Astrocyte (in vitro differentiated cells and primary cell): Measurements from ENCODE around the gene EYS. TPM values are rescaled to one million over a fixed set of nuclear protein-coding genes. Genes with fewer than 3 reads are reported as not detected.

ENCODE experiments used
- DNase-seq: peaks from one replicate; pipeline ENCODE4 v3.0.0-alpha.2; 2010; ENCODE audit warnings: low read depth
- FAIRE-seq: peaks from 2 replicates; lab custom pipeline; 2011; peaks lifted over from hg19 to GRCh38; lab: Jason Lieb, UNC
- H2AFZ ChIP-seq: 2 replicates; pipeline ENCODE4 v1.6.0; 2012; ENCODE audit warnings: low read depth, low read length, inconsistent platforms
- H3K27ac ChIP-seq: 2 replicates; pipeline ENCODE4 v1.5.1; 2011; ENCODE audit warnings: low read depth, low read length, inconsistent platforms
- H3K27me3 ChIP-seq: 2 replicates; pipeline ENCODE4 v1.6.0; 2011; ENCODE audit warnings: low read length, inconsistent platforms; ENCODE audit not compliant: insufficient read depth
- H3K36me3 ChIP-seq: 2 replicates; pipeline ENCODE4 v1.5.1; 2011; ENCODE audit warnings: low read length, inconsistent platforms; ENCODE audit not compliant: insufficient read depth
- H3K4me1 ChIP-seq: 2 replicates; pipeline ENCODE4 v1.5.1; 2011; ENCODE audit warnings: low read length, inconsistent platforms; ENCODE audit not compliant: insufficient read depth
- H3K4me2 ChIP-seq: 2 replicates; pipeline ENCODE4 v1.6.0; 2012; ENCODE audit warnings: low read length, inconsistent platforms
- H3K4me3 ChIP-seq: 2 replicates; pipeline ENCODE4 v1.5.1; 2011; ENCODE audit warnings: low read depth, mild to moderate bottlenecking, low read length, inconsistent platforms; ENCODE audit not compliant: insufficient read depth
- H3K79me2 ChIP-seq: 2 replicates; pipeline ENCODE4 v1.6.0; 2012; ENCODE audit warnings: mild to moderate bottlenecking, low read length, inconsistent platforms; ENCODE audit not compliant: insufficient read depth
- H3K9ac ChIP-seq: 2 replicates; pipeline ENCODE4 v1.6.0; 2012; ENCODE audit warnings: mild to moderate bottlenecking, low read length, inconsistent platforms
- H3K9me3 ChIP-seq: 2 replicates; pipeline ENCODE4 v1.5.1; 2012; ENCODE audit warnings: low read depth, mild to moderate bottlenecking, low read length, inconsistent platforms; ENCODE audit not compliant: insufficient read depth
- H4K20me1 ChIP-seq: 2 replicates; pipeline ENCODE4 v1.6.0; 2012; ENCODE audit warnings: low read length, inconsistent platforms; ENCODE audit not compliant: insufficient read depth
- H3K27ac Mint-ChIP-seq: one replicate; pipeline ENCODE4 v1.8.0; 2021; ENCODE audit warnings: mild to moderate bottlenecking, mixed read lengths; ENCODE audit not compliant: unreplicated experiment
- H3K27me3 Mint-ChIP-seq: one replicate; pipeline ENCODE4 v1.8.0; 2021; ENCODE audit warnings: low read depth, mixed read lengths; ENCODE audit not compliant: unreplicated experiment
- H3K36me3 Mint-ChIP-seq: one replicate; pipeline ENCODE4 v1.8.0; 2021; ENCODE audit warnings: low read depth, mixed read lengths; ENCODE audit not compliant: unreplicated experiment
- H3K4me1 Mint-ChIP-seq: one replicate; pipeline ENCODE4 v1.8.0; 2021; ENCODE audit warnings: low read depth, mixed read lengths; ENCODE audit not compliant: unreplicated experiment
- H3K4me3 Mint-ChIP-seq: one replicate; pipeline ENCODE4 v1.8.0; 2021; ENCODE audit warnings: mild to moderate bottlenecking, moderate library complexity, mixed read lengths; ENCODE audit not compliant: unreplicated experiment
- H3K9me3 Mint-ChIP-seq: one replicate; pipeline ENCODE4 v1.8.0; 2021; ENCODE audit warnings: mild to moderate bottlenecking, mixed read lengths; ENCODE audit not compliant: unreplicated experiment
- CTCF ChIP-seq: IDR thresholded peaks from 2 replicates; pipeline ENCODE4 v1.5.1; 2011; ENCODE audit warnings: low read depth, mild to moderate bottlenecking, inconsistent platforms, low read length, moderate library complexity; ENCODE audit not compliant: insufficient read depth
- EZH2 ChIP-seq: IDR thresholded peaks from 2 replicates; pipeline ENCODE4 v1.6.1; 2012; ENCODE audit warnings: mild to moderate bottlenecking, low read length, inconsistent platforms; ENCODE audit not compliant: insufficient read depth
- total RNA-seq: library from RNA; stranded (reverse); gene quantifications from 2 replicates; pipeline ENCODE4 v1.2.1, GENCODE V29; 2021

Gene EYS
- total RNA-seq, 1 donor from 2014 or later = 0.16 TPM

DNA sequence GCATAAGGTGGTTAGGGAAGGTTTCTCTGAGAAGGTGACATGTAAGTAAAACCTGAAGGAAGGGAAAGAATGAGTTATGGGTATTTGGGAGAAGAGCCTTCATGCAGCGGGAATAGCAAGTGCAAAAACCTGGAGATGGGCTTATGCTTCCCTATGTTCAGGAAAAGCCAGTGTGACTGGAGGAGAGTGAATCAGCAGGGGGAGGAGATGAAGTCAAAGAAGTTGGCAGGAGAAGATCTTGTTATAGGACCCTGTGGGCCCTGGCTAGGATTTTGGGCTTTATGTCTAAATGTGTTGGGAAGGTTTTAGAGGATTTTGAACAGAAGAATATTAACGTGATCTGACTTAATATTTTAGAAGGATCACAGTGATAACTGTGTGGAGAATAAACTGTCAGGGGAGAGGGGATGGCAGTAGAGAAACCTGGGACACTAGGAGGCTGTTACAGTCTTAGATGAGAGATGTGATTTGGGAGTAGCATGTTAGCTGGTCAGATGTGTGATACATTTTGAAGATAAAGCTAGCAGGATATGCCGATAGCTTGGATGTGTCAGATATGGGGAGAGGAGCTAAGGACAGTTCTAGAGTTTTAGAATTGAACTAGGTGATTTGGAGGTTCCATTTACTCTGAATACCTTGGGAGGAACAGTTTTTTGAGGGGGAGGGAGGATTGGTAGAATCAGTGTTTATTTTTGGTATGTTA lies 2030.5 kb downstream of the EYS start:
- FAIRE-seq (no peak), DNase-seq (no peak)
- Histone ChIP-seq H3K9ac (no peak overlapping the region), H4K20me1 (peaks cover 62% of the 10 kb centered on the region), H3K9me3 (no peaks in the 10 kb centered on the region), H3K4me3 (no peak overlapping the region), H3K36me3 (no peaks in the 10 kb centered on the region), H3K79me2 (peaks cover 87% of the 10 kb centered on the region), H3K4me2 (no peak overlapping the region), H3K27me3 (no peaks in the 10 kb centered on the region), H3K27ac (no peak overlapping the region), H2AFZ (no peak overlapping the region), H3K4me1 (no peaks in the 10 kb centered on the region)
- no peaks in the 10 kb centered on the region for H3K27me3 Mint-ChIP-seq
- H3K36me3 Mint-ChIP-seq = peaks cover 3% of the 10 kb centered on the region
- H3K4me1 Mint-ChIP-seq = no peaks in the 10 kb centered on the region
- H3K9me3 Mint-ChIP-seq = no peaks in the 10 kb centered on the region
- H3K4me3 Mint-ChIP-seq = no peak overlapping the region
- H3K27ac Mint-ChIP-seq = no peak overlapping the region
- TF ChIP-seq CTCF (no peak), EZH2 (no peak)

DNA sequence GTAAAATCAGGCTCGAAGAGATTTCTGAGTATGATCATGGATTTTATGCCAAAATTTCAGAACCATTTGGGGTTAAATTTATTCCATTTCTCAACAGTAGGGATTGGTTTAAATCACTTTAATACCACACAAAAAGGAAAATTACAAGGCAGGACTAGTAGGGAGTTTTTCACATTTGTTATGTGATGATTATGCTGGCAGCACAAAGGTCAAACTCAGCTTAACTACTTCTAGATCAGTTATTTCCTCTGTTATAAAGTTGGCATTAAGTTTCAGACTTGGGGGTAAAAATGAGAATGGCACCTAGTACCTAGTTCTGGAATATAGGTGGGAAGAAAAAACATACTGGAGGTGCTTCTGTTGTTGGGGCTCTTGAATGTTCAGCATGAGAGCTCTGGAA lies 2031.9 kb downstream of the EYS start:
- peaks cover 86% of the 10 kb centered on the region for H3K79me2 ChIP-seq

More for the DNA sequence above, 2031.9 kb downstream of the EYS start:
- no peak overlapping the region for H3K27ac ChIP-seq
- H3K9me3 Mint-ChIP-seq = no peaks in the 10 kb centered on the region
- no peak overlapping the region for H2AFZ ChIP-seq
- no peaks in the 10 kb centered on the region for H3K4me1 Mint-ChIP-seq
- no peak overlapping the region for H3K4me3 Mint-ChIP-seq
- no peaks in the 10 kb centered on the region for H3K36me3 Mint-ChIP-seq
- no peaks in the 10 kb centered on the region for H3K27me3 Mint-ChIP-seq
- peaks cover 63% of the 10 kb centered on the region for H4K20me1 ChIP-seq
- H3K27ac Mint-ChIP-seq = no peak overlapping the region
- FAIRE-seq = no peak
- H3K27me3 ChIP-seq = no peaks in the 10 kb centered on the region
- no peak overlapping the region for H3K9ac ChIP-seq
- no peak overlapping the region for H3K4me3 ChIP-seq
- no peaks in the 10 kb centered on the region for H3K4me1 ChIP-seq
- no peaks in the 10 kb centered on the region for H3K9me3 ChIP-seq
- no peak overlapping the region for H3K4me2 ChIP-seq
- no peak for DNase-seq
- no peaks in the 10 kb centered on the region for H3K36me3 ChIP-seq
- TF ChIP-seq EZH2 (no peak), CTCF (no peak)
